ENCODE data around the gene ADCY3.

DNA sequence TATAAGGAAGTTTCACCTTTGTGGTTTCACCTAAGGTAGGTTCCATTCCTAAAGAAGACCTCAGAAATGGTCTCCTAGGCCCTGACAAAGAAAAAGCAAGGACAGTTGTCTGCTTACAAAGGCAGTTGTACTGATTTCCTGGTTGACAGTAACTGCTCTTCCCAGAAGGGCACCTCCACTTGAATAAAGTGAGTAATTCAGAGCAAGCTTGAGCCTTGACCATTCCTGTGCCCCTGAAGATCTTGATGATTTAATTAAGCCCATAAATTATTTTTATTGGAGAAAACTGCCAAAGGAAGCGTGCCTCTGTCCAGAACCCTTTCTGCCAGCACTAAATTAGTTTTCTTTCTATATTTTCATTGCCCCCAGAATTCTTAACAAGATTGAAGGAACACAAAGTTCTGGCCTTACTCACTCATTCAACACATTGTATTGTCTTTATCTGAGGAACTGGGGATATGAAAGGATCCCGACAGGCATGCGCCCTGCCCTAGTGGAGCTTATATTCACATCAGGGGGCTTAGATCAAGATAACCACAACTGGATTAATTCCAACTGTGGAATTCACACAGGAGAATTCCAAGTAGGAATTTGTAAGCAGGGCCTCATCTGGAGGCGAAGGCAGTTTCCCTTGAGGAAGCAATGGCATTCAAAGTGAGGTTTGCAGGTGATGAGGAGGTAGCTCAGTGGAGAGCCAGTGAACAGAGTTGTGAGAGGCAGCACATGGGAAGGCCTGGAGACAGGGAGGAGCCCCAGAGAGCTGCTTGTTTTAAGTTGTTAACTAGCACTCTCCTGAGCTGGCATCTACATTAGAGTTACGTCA lies 148.1 kb downstream of the ADCY3 start:
- TF ChIP-seq, protein P1, sequence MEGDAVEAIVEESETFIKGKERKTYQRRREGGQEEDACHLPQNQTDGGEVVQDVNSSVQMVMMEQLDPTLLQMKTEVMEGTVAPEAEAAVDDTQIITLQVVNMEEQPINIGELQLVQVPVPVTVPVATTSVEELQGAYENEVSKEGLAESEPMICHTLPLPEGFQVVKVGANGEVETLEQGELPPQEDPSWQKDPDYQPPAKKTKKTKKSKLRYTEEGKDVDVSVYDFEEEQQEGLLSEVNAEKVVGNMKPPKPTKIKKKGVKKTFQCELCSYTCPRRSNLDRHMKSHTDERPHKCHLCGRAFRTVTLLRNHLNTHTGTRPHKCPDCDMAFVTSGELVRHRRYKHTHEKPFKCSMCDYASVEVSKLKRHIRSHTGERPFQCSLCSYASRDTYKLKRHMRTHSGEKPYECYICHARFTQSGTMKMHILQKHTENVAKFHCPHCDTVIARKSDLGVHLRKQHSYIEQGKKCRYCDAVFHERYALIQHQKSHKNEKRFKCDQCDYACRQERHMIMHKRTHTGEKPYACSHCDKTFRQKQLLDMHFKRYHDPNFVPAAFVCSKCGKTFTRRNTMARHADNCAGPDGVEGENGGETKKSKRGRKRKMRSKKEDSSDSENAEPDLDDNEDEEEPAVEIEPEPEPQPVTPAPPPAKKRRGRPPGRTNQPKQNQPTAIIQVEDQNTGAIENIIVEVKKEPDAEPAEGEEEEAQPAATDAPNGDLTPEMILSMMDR (IDR thresholded peaks at IDR 0.05; ENCODE audit: borderline replicate concordance, extremely low read depth, low read length, poor library complexity, severe bottlenecking): no peak
- no peak for TF ChIP-seq EZH2 (IDR thresholded peaks at IDR 0.05; ENCODE audit: borderline replicate concordance, low read depth, low read length, severe bottlenecking)

Data from DND-41 (cell line).